CD4-positive, alpha-beta T cell (primary cell): ENCODE measurements around the gene USH1G. TPM values are rescaled to one million over a fixed set of nuclear protein-coding genes. Genes with fewer than 3 reads are reported as not detected.

ENCODE experiments used
- ATAC-seq: fragments of 200-7000 bp; cut with Tn5 transposase; one replicate; pipeline ENCODE4 v1.10.0; 2022; ENCODE audit warnings: mild to moderate bottlenecking; ENCODE audit not compliant: poor library complexity
- CTCF ChIA-PET: fragments of 350-600 bp; sonication (Branson Sonifier 250); formaldehyde crosslinking; loops from one replicate; lab custom pipeline; 2021; ENCODE audit warnings: antibody characterized with exemption, inconsistent platforms; lab: Charles Lee
- POLR2A ChIA-PET: fragments of 350-600 bp; sonication (Branson Sonifier 250); formaldehyde crosslinking; loops from one replicate; lab custom pipeline; 2021; ENCODE audit warnings: antibody characterized with exemption, inconsistent platforms; lab: Charles Lee
- DNase-seq, 14 experiments: peaks; one replicate each; pipeline ENCODE4 v3.0.0-alpha.2; 2013 to 2020; ENCODE audit warnings: mixed read lengths in 2 of 14
- H3K27ac ChIP-seq, 2 donors: one replicate each; pipeline versions ENCODE4 v1.5.1 to v1.7.0; 2013; ENCODE audit warnings: low read length in 2 of 2, low read depth in 1 of 2, mild to moderate bottlenecking in 1 of 2
- H3K27me3 ChIP-seq, 2 experiments: 1 replicate in 1 of 2; 2 replicates in 1 of 2; pipeline versions ENCODE4 v1.6.1 to v1.7.0; 2013; ENCODE audit warnings: low read length in 2 of 2, control low read depth in 1 of 2, mild to moderate bottlenecking in 1 of 2, moderate library complexity in 1 of 2; ENCODE audit not compliant: insufficient read depth in 2 of 2, control insufficient read depth in 1 of 2
- H3K36me3 ChIP-seq: one replicate; pipeline ENCODE4 v1.6.1; 2013; ENCODE audit warnings: low read length, control low read depth; ENCODE audit not compliant: insufficient read depth
- H3K4me1 ChIP-seq: one replicate; pipeline ENCODE4 v1.6.1; 2013; ENCODE audit warnings: low read length, control low read depth; ENCODE audit not compliant: insufficient read depth
- H3K4me3 ChIP-seq: one replicate; pipeline ENCODE4 v1.5.1; 2013; ENCODE audit warnings: mild to moderate bottlenecking, low read length, moderate library complexity
- H3K9me3 ChIP-seq, 2 experiments: 1 replicate in 1 of 2; 2 replicates in 1 of 2; pipeline versions ENCODE4 v1.6.1 to v1.7.0; 2013; ENCODE audit warnings: low read length in 2 of 2, mild to moderate bottlenecking in 2 of 2, control low read depth in 1 of 2, moderate library complexity in 1 of 2; ENCODE audit not compliant: control insufficient read depth in 1 of 2, insufficient read depth in 1 of 2
- H3K27ac Mint-ChIP-seq: one replicate; pipeline ENCODE4 v1.8.0; 2020; ENCODE audit warnings: mixed read lengths
- H3K27me3 Mint-ChIP-seq: one replicate; pipeline ENCODE4 v1.8.0; 2021; ENCODE audit warnings: mixed read lengths
- H3K36me3 Mint-ChIP-seq: one replicate; pipeline ENCODE4 v1.8.0; 2021; ENCODE audit warnings: low read depth, mixed read lengths
- H3K4me1 Mint-ChIP-seq: one replicate; pipeline ENCODE4 v1.8.0; 2021; ENCODE audit warnings: low read depth, mixed read lengths
- H3K4me3 Mint-ChIP-seq: one replicate; pipeline ENCODE4 v1.8.0; 2020; ENCODE audit warnings: mild to moderate bottlenecking, mixed read lengths
- H3K9me3 Mint-ChIP-seq: one replicate; pipeline ENCODE4 v1.8.0; 2020; ENCODE audit warnings: mixed read lengths
- intact Hi-C, 2 experiments: fragments of 100-400 bp; cut with DNase I in 1 of 2; cut with micrococcal nuclease in 1 of 2; formaldehyde crosslinking; loops; one replicate each; pipeline versions ENCODE4 v1.15.1 to v1.9.0; 2023 to 2025; cut with DNase I, micrococcal nuclease
- total RNA-seq, 174 experiments: library from RNA in 2 of 174; stranded (reverse) in 2 of 174; gene quantifications; one replicate each; pipeline ENCODE4 v1.2.3 and lab custom pipeline; 2021 to 2026
- TF ChIP-seq, protein P1 (sequence below): fragments of 200-600 bp; IDR thresholded peaks from one replicate; pipeline ENCODE4 v1.8.0; 2022; ENCODE audit warnings: antibody characterized with exemption, mild to moderate bottlenecking

The USH1G gene
- total RNA-seq, 2 experiments from 2014 or later: not detected

- no peak for ATAC-seq
- peaks cover 0 to 16% of the 10 kb centered on the region in 2 experiments for H3K9me3 ChIP-seq
- Mint-ChIP-seq H3K9me3 (no peaks in the 10 kb centered on the region), H3K4me3 (no peak overlapping the region), H3K36me3 (no peaks in the 10 kb centered on the region), H3K27me3 (peaks cover 57% of the 10 kb centered on the region), H3K4me1 (peaks cover 15% of the 10 kb centered on the region), H3K27ac (no peak overlapping the region)
- ChIA-PET POLR2A (no interaction called here), CTCF (no interaction called here)
- H3K4me1 ChIP-seq: peaks cover 31% of the 10 kb centered on the region
- TF ChIP-seq, protein P1, sequence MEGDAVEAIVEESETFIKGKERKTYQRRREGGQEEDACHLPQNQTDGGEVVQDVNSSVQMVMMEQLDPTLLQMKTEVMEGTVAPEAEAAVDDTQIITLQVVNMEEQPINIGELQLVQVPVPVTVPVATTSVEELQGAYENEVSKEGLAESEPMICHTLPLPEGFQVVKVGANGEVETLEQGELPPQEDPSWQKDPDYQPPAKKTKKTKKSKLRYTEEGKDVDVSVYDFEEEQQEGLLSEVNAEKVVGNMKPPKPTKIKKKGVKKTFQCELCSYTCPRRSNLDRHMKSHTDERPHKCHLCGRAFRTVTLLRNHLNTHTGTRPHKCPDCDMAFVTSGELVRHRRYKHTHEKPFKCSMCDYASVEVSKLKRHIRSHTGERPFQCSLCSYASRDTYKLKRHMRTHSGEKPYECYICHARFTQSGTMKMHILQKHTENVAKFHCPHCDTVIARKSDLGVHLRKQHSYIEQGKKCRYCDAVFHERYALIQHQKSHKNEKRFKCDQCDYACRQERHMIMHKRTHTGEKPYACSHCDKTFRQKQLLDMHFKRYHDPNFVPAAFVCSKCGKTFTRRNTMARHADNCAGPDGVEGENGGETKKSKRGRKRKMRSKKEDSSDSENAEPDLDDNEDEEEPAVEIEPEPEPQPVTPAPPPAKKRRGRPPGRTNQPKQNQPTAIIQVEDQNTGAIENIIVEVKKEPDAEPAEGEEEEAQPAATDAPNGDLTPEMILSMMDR: no peak
- H3K4me3 ChIP-seq: no peak overlapping the region
- intact Hi-C loops: loop anchor here in 1 of 2 experiments (5.0 kb wide), 1 partner anchor 492 kb away; no protein-coding TSS in a partner anchor
- H3K27ac ChIP-seq: no peak overlapping the region
- no peaks in the 10 kb centered on the region for H3K36me3 ChIP-seq
- DNase-seq: no peak
- peaks cover 32 to 42% of the 10 kb centered on the region in 2 experiments for H3K27me3 ChIP-seq
These were observed 2.8 kb downstream of the USH1G start for GRCh38 chr17:74920306-74920620.

- intact Hi-C loops: loop anchor here in 1 of 2 experiments (5.0 kb wide), 1 partner anchor 493 kb away; no protein-coding TSS in a partner anchor
- H3K4me3 Mint-ChIP-seq: no peak overlapping the region
- Histone ChIP-seq H3K27me3 (peaks cover 29 to 37% of the 10 kb centered on the region in 2 experiments), H3K4me3 (no peak overlapping the region), H3K27ac (no peak overlapping the region), H3K9me3 (peaks cover 0 to 13% of the 10 kb centered on the region in 2 experiments), H3K4me1 (peaks cover 29% of the 10 kb centered on the region), H3K36me3 (no peaks in the 10 kb centered on the region)
- no peak for ATAC-seq
- TF ChIP-seq, protein P1: no peak
- H3K9me3 Mint-ChIP-seq: no peaks in the 10 kb centered on the region
- no peaks in the 10 kb centered on the region for H3K36me3 Mint-ChIP-seq
- CTCF ChIA-PET: interaction anchor here (0.6 kb wide), 1 partner anchor 38 kb away, joined by 3 read pairs; no protein-coding TSS in a partner anchor
- H3K4me1 Mint-ChIP-seq: peaks cover 12% of the 10 kb centered on the region
- H3K27me3 Mint-ChIP-seq: peaks cover 52% of the 10 kb centered on the region
- POLR2A ChIA-PET: no interaction called here
- peak in 1 of 14 experiments; percentile 21 for DNase-seq
- H3K27ac Mint-ChIP-seq: no peak overlapping the region
These were observed 3.4 kb downstream of the USH1G start for GRCh38 chr17:74919440-74920305.

- POLR2A ChIA-PET: no interaction called here
- peaks cover 7% of the 10 kb centered on the region for H3K4me1 Mint-ChIP-seq
- no peak overlapping the region for H3K27ac Mint-ChIP-seq
- H3K27ac ChIP-seq: no peak overlapping the region
- peaks cover 21% of the 10 kb centered on the region for H3K4me1 ChIP-seq
- TF ChIP-seq, protein P1: no peak
- ATAC-seq: no peak
- intact Hi-C loops: no loop called here
- no peak for DNase-seq
- peaks cover 48% of the 10 kb centered on the region for H3K27me3 Mint-ChIP-seq
- no peak overlapping the region for H3K4me3 ChIP-seq
- no peak overlapping the region for H3K4me3 Mint-ChIP-seq
- CTCF ChIA-PET: interaction anchor here (0.6 kb wide), 1 partner anchor 39 kb away, joined by 3 read pairs; no protein-coding TSS in a partner anchor
- H3K36me3 ChIP-seq: no peaks in the 10 kb centered on the region
- H3K36me3 Mint-ChIP-seq: no peaks in the 10 kb centered on the region
- peaks cover 0 to 5% of the 10 kb centered on the region in 2 experiments for H3K9me3 ChIP-seq
- H3K9me3 Mint-ChIP-seq: no peaks in the 10 kb centered on the region
- peaks cover 22 to 29% of the 10 kb centered on the region in 2 experiments for H3K27me3 ChIP-seq
These were observed 4.1 kb downstream of the USH1G start for GRCh38 chr17:74918906-74919305.
